Ishikawa (cell line): Measurements from ENCODE around the gene MAD1L1.

Experiments used
- CEBPB ChIP-seq: IDR thresholded peaks from 2 replicates; pipeline ENCODE4 v1.6.1; 2012
- CREB1 ChIP-seq: IDR thresholded peaks from 2 replicates; pipeline ENCODE4 v1.6.1; 2012; ENCODE audit warnings: low read depth
- EGR1 ChIP-seq: IDR thresholded peaks from 2 replicates; pipeline ENCODE4 v1.6.1; 2012
- EP300 ChIP-seq: IDR thresholded peaks from 2 replicates; pipeline ENCODE4 v1.6.1; 2012; ENCODE audit warnings: borderline replicate concordance
- FOXM1 ChIP-seq: IDR thresholded peaks from 2 replicates; pipeline ENCODE4 v1.6.1; 2012; ENCODE audit warnings: low read depth, borderline replicate concordance
- MAX ChIP-seq: IDR thresholded peaks from 2 replicates; pipeline ENCODE4 v1.6.1; 2012
- NFIC ChIP-seq: IDR thresholded peaks from 2 replicates; pipeline ENCODE4 v1.6.1; 2012
- RAD21 ChIP-seq: IDR thresholded peaks from 2 replicates; pipeline ENCODE4 v1.6.1; 2012; ENCODE audit warnings: low read depth
- REST ChIP-seq: IDR thresholded peaks from 2 replicates; pipeline ENCODE4 v1.6.1; 2012; ENCODE audit warnings: low read depth, mild to moderate bottlenecking
- TAF1 ChIP-seq: IDR thresholded peaks from 2 replicates; pipeline ENCODE4 v1.6.1; 2012; ENCODE audit warnings: low read depth, mild to moderate bottlenecking
- TCF12 ChIP-seq: IDR thresholded peaks from 2 replicates; pipeline ENCODE4 v1.6.1; 2012; ENCODE audit warnings: low read depth
- TEAD4 ChIP-seq: IDR thresholded peaks from 2 replicates; pipeline ENCODE4 v1.6.1; 2012
- USF1 ChIP-seq: IDR thresholded peaks from 2 replicates; pipeline ENCODE4 v1.6.1; 2012
- YY1 ChIP-seq: IDR thresholded peaks from 2 replicates; pipeline ENCODE4 v1.6.1; 2012; ENCODE audit warnings: low read depth
- ZBTB7A ChIP-seq: IDR thresholded peaks from 2 replicates; pipeline ENCODE4 v1.6.1; 2012; ENCODE audit warnings: low read depth

Gene MAD1L1

GRCh38 chr7:2004841-2005725, 227.7 kb downstream of the MAD1L1 start:
- TF ChIP-seq CREB1 (no peak), YY1 (no peak), MAX (no peak), REST (no peak)

GRCh38 chr7:2003931-2004812, 228.6 kb downstream of the MAD1L1 start:
- TF ChIP-seq RAD21: no peak

GRCh38 chr7:2003451-2003930, 229.3 kb downstream of the MAD1L1 start:
- TF ChIP-seq EP300 (no peak), CREB1 (no peak), RAD21 (no peak), TAF1 (no peak), TEAD4 (no peak), FOXM1 (no peak), MAX (no peak), USF1 (no peak), YY1 (no peak), NFIC (no peak), EGR1 (no peak), TCF12 (no peak), ZBTB7A (no peak)

- TF ChIP-seq CEBPB (no peak), MAX (no peak), YY1 (no peak), CREB1 (no peak), TCF12 (no peak), REST (no peak), ZBTB7A (no peak), EGR1 (no peak), TEAD4 (no peak), USF1 (no peak), EP300 (no peak), RAD21 (no peak), TAF1 (no peak), FOXM1 (no peak), NFIC (no peak)
These were observed 229.9 kb downstream of the MAD1L1 start for GRCh38 chr7:2002561-2003450.
